SK-N-MC (cell line): Measurements from ENCODE around the gene DLEU7.

Experiments used
- EZH2 ChIP-seq: fragments of 200-600 bp; sonication (generic); IDR thresholded peaks from one replicate; pipeline ENCODE4 v1.6.1; 2017; ENCODE audit warnings: antibody characterized with exemption
- FOXP2 ChIP-seq: optimal IDR thresholded peaks from 2 replicates; pipeline ENCODE3; 2011; ENCODE audit warnings: mild to moderate bottlenecking, moderate library complexity; ENCODE audit not compliant: insufficient read depth; ENCODE audit errors: extremely low read length, control extremely low read depth
- POLR2AphosphoS5 ChIP-seq: IDR thresholded peaks from 2 replicates; pipeline ENCODE4 v1.6.1; 2012; ENCODE audit warnings: mild to moderate bottlenecking, low read depth, low read length, borderline replicate concordance

DNA sequence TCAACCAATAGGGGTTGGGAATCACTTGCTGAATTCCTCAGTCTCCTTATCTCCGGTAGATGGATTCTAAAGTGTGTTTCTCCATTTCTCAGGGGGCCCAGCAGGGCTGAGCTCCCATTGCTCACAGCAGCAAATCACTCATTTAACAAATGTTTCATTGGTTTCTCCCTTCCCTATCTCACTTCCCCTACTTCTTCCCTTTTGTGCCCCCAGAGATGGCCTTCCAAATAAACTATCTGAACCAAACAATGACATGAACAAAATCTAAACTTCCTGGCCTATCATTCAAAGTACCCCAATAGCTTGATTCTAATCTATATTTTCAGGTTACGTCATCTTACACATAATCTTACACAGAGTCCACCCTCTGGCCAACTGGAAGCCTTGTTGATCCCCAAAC is 60.4 kb downstream of the DLEU7 start:
- TF ChIP-seq POLR2AphosphoS5 (no peak), EZH2 (no peak), FOXP2 (no peak)
